Tibial nerve (tissue), 4 donors: ENCODE measurements around the gene CNMD. TPM values are rescaled to one million over a fixed set of nuclear protein-coding genes. Genes with fewer than 3 reads are reported as not detected.

Experiments used
- DNase-seq, 2 donors: peaks; one replicate each; pipeline ENCODE4 v3.0.0-alpha.2; 2019; ENCODE audit warnings: low spot score in 2 of 2
- H3K27ac ChIP-seq, 4 donors: fragments of 200-600 bp; sonication (generic) in 3 of 4; one replicate each; pipeline ENCODE4 v1.5.1; 2017 to 2019; ENCODE audit warnings: mild to moderate bottlenecking in 1 of 4
- H3K27me3 ChIP-seq, 2 donors: fragments of 200-600 bp; sonication (generic) in 1 of 2; one replicate each; pipeline versions ENCODE4 v1.5.1 to v1.6.0; 2017 to 2019
- H3K36me3 ChIP-seq, 3 donors: fragments of 200-600 bp; sonication (generic); one replicate each; pipeline ENCODE4 v1.5.1; 2018 to 2019
- H3K4me1 ChIP-seq, 4 donors: fragments of 200-600 bp; sonication (generic) in 3 of 4; one replicate each; pipeline ENCODE4 v1.5.1; 2017 to 2019
- H3K4me3 ChIP-seq, 4 donors: fragments of 200-600 bp; sonication (generic) in 3 of 4; one replicate each; pipeline ENCODE4 v1.5.1; 2017 to 2019; ENCODE audit warnings: mild to moderate bottlenecking in 1 of 4, moderate library complexity in 1 of 4
- H3K9me3 ChIP-seq, 4 donors: fragments of 200-600 bp; sonication (generic) in 3 of 4; one replicate each; pipeline ENCODE4 v1.5.1; 2017 to 2019
- EP300 ChIP-seq, 2 donors: sonication (generic); formaldehyde crosslinking; IDR thresholded peaks; one replicate each; pipeline ENCODE4 v1.6.1; 2017; ENCODE audit warnings: antibody characterized with exemption in 2 of 2, mild to moderate bottlenecking in 1 of 2
- POLR2A ChIP-seq, 2 donors: fragments of 450-650 bp; IDR thresholded peaks; one replicate each; pipeline ENCODE4 v1.6.1; 2017; ENCODE audit warnings: antibody characterized with exemption in 2 of 2, mild to moderate bottlenecking in 2 of 2, moderate library complexity in 2 of 2
- WGBS, 2 donors: methylation state at CpG; one replicate each; pipeline ENCODE4 v1.1.5; 2018; 5-methylcytosine and 5-hydroxymethylcytosine counted together
- total RNA-seq, 4 donors: library from RNA; depleted of rRNA; stranded (reverse); fragments of >200 nt; gene quantifications; one replicate each; pipeline ENCODE4 v1.1.0, GENCODE V29; 2016
- TF ChIP-seq, protein P1 (sequence below), 5 experiments: fragments of 200-600 bp in 3 of 5; fragments of 450-650 bp in 2 of 5; sonication (generic) in 3 of 5; IDR thresholded peaks; one replicate each; pipeline ENCODE4 v1.5.1; 2016 to 2019; ENCODE audit warnings: antibody characterized with exemption in 5 of 5, mild to moderate bottlenecking in 3 of 5, moderate library complexity in 2 of 5

CNMD gene
- total RNA-seq, 4 donors from 2014 or later, result not detected

DNA sequence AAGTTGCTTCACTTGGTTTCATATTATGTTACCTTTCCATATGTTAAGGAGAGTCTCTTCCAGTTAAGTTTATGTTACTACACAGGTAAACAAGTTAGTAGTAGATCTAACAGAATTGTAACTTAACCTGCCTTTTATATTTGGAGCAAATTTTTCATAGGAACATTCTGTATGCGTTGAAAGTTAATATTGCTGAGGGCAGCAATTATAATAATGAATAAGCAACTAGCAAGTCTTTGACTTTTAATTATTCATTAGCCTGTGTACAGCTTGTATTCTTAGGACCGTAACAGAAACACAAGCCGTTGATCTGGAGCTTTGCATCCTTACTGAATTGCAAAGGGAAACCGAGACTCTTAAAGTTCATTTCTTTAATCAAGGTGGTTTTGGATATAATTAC, 75.3 kb downstream of the CNMD start:
- Histone ChIP-seq H3K27me3 (no peaks in the 10 kb centered on the region), H3K36me3 (peaks cover 0 to 79% (median 8%) of the 10 kb centered on the region in 3 donors)
- TF ChIP-seq POLR2A (IDR thresholded peaks at IDR 0.05) (no peak), EP300 (IDR thresholded peaks at IDR 0.05) (no peak)
- TF ChIP-seq, protein P1, sequence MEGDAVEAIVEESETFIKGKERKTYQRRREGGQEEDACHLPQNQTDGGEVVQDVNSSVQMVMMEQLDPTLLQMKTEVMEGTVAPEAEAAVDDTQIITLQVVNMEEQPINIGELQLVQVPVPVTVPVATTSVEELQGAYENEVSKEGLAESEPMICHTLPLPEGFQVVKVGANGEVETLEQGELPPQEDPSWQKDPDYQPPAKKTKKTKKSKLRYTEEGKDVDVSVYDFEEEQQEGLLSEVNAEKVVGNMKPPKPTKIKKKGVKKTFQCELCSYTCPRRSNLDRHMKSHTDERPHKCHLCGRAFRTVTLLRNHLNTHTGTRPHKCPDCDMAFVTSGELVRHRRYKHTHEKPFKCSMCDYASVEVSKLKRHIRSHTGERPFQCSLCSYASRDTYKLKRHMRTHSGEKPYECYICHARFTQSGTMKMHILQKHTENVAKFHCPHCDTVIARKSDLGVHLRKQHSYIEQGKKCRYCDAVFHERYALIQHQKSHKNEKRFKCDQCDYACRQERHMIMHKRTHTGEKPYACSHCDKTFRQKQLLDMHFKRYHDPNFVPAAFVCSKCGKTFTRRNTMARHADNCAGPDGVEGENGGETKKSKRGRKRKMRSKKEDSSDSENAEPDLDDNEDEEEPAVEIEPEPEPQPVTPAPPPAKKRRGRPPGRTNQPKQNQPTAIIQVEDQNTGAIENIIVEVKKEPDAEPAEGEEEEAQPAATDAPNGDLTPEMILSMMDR (IDR thresholded peaks at IDR 0.05), result no peak

GRCh38 chr13:52659340-52659739, 80.3 kb downstream of the CNMD start:
- TF ChIP-seq, protein P1 (IDR thresholded peaks at IDR 0.05), result no peak
- TF ChIP-seq POLR2A (IDR thresholded peaks at IDR 0.05), result no peak
- no peak for TF ChIP-seq EP300 (IDR thresholded peaks at IDR 0.05)
- WGBS, 2 donors, result 82 to 84% methylated on average over 2 of the region's 2 CpGs
- H3K4me3 ChIP-seq, result no peak overlapping the region
- H3K9me3 ChIP-seq, result no peaks in the 10 kb centered on the region
- peaks cover 0 to 35% (median 7%) of the 10 kb centered on the region in 4 donors for H3K4me1 ChIP-seq
- no peak overlapping the region for H3K27ac ChIP-seq
- no peaks in the 10 kb centered on the region for H3K27me3 ChIP-seq
- DNase-seq, result no peak
- H3K36me3 ChIP-seq, result peaks cover 0 to 71% (median 3%) of the 10 kb centered on the region in 3 donors

More for the DNA sequence above, 75.3 kb downstream of the CNMD start:
- no peak for DNase-seq
- 97 to 98% methylated on average over 4 of the region's 4 CpGs for WGBS, 2 donors
- H3K4me1 ChIP-seq, result peaks cover 0 to 2% (median 0%) of the 10 kb centered on the region in 4 donors
- H3K4me3 ChIP-seq, result no peak overlapping the region
- H3K9me3 ChIP-seq, result no peaks in the 10 kb centered on the region
- no peak overlapping the region for H3K27ac ChIP-seq

Other genes starting within 250 kb of the CNMD start
- gene HNRNPA1L2, start 97.4 kb downstream of the CNMD start, total RNA-seq, result 1 to 10 TPM; 3.1 to 7.6 (median 6.0) TPM
- 10 to 100 TPM; 27.3 to 47.3 (median 37.6) TPM for gene SUGT1, start 87.0 kb downstream of the CNMD start, total RNA-seq
- gene PCDH8, start 108.8 kb upstream of the CNMD start, total RNA-seq, result 1 to 10 TPM in 2 of 4 donors, under 1 TPM in 1, not detected in 1; 0.60 to 4.3 (median 1.7) TPM